CD14-positive monocyte (primary cell): ENCODE data around the gene DEK. TPM values are rescaled to one million over a fixed set of nuclear protein-coding genes. Genes with fewer than 3 reads are reported as not detected.

Source experiments
- DNase-seq, 3 donors: peaks; one replicate each; pipeline ENCODE4 v3.0.0-alpha.2; 2011 to 2022
- H2AFZ ChIP-seq: 2 replicates; pipeline ENCODE4 v1.6.0; 2012; ENCODE audit warnings: mild to moderate bottlenecking, low read depth, low read length, inconsistent platforms; ENCODE audit not compliant: insufficient read depth, poor library complexity, severe bottlenecking
- H3K27ac ChIP-seq, 2 donors: 1 replicate in 1 of 2; 2 replicates in 1 of 2; pipeline ENCODE4 v1.5.1; 2012 to 2013; ENCODE audit warnings: low read length in 2 of 2, control low read depth in 1 of 2, inconsistent platforms in 1 of 2, low read depth in 1 of 2, mild to moderate bottlenecking in 1 of 2
- H3K27me3 ChIP-seq, 2 donors: one replicate each; pipeline versions ENCODE4 v1.6.0 to v1.6.1; 2011 to 2013; ENCODE audit warnings: low read length in 2 of 2; ENCODE audit not compliant: control insufficient read depth in 2 of 2, insufficient read depth in 2 of 2
- H3K36me3 ChIP-seq, 2 donors: replicated peaks in 1 of 2; 1 replicate in 1 of 2; 2 replicates in 1 of 2; pipeline versions ENCODE4 v1.5.1 to v1.6.1; 2012 to 2013; ENCODE audit warnings: low read length in 2 of 2, control low read depth in 1 of 2, inconsistent platforms in 1 of 2, mild to moderate bottlenecking in 1 of 2; ENCODE audit not compliant: insufficient read depth in 2 of 2, control insufficient read depth in 1 of 2
- H3K4me1 ChIP-seq, 2 donors: 1 replicate in 1 of 2; 2 replicates in 1 of 2; pipeline versions ENCODE4 v1.5.1 to v1.6.1; 2012 to 2013; ENCODE audit warnings: low read length in 2 of 2, control low read depth in 1 of 2, inconsistent platforms in 1 of 2, mild to moderate bottlenecking in 1 of 2, moderate library complexity in 1 of 2; ENCODE audit not compliant: insufficient read depth in 2 of 2, control insufficient read depth in 1 of 2
- H3K4me2 ChIP-seq: replicated peaks from 2 replicates; pipeline ENCODE3; 2012; ENCODE audit warnings: low read length, moderate library complexity, mild to moderate bottlenecking; ENCODE audit not compliant: poor library complexity, severe bottlenecking; ENCODE audit errors: extremely low read depth
- H3K4me3 ChIP-seq, 3 experiments: fragments of 200-600 bp in 1 of 3; sonication (generic) in 1 of 3; replicated peaks in 1 of 3; 1 replicate in 2 of 3; 2 replicates in 1 of 3; pipeline ENCODE4 v1.5.1; 2011 to 2013; ENCODE audit warnings: low read length in 3 of 3, mild to moderate bottlenecking in 3 of 3, control low read depth in 2 of 3, low read depth in 2 of 3, inconsistent platforms in 1 of 3, moderate library complexity in 1 of 3
- H3K79me2 ChIP-seq: 2 replicates; pipeline ENCODE4 v1.6.0; 2012; ENCODE audit warnings: mild to moderate bottlenecking, control low read depth, inconsistent platforms, low read length, moderate library complexity; ENCODE audit not compliant: insufficient read depth
- H3K9ac ChIP-seq: 2 replicates; pipeline ENCODE4 v1.6.0; 2017; ENCODE audit warnings: low read length, mild to moderate bottlenecking; ENCODE audit not compliant: insufficient read depth, poor library complexity, severe bottlenecking
- H3K9me3 ChIP-seq, 2 donors: replicated peaks in 1 of 2; 1 replicate in 1 of 2; 2 replicates in 1 of 2; pipeline versions ENCODE4 v1.5.1 to v1.6.1; 2012 to 2013; ENCODE audit warnings: low read length in 2 of 2, control low read depth in 1 of 2; ENCODE audit not compliant: control insufficient read depth in 1 of 2, insufficient read depth in 1 of 2
- H4K20me1 ChIP-seq: 2 replicates; pipeline ENCODE4 v1.6.0; 2012; ENCODE audit warnings: mild to moderate bottlenecking, low read length, control low read depth, moderate library complexity; ENCODE audit not compliant: insufficient read depth
- H3K27ac Mint-ChIP-seq, 7 donors: one replicate each; pipeline ENCODE4 v1.8.0; 2020; ENCODE audit warnings: mild to moderate bottlenecking in 7 of 7, mixed read lengths in 7 of 7, moderate library complexity in 6 of 7, inconsistent platforms in 2 of 7
- H3K27me3 Mint-ChIP-seq, 3 donors: one replicate each; pipeline ENCODE4 v1.8.0; 2021 to 2022; ENCODE audit warnings: low read depth in 3 of 3, mild to moderate bottlenecking in 3 of 3, mixed read lengths in 3 of 3, moderate library complexity in 3 of 3, inconsistent platforms in 1 of 3
- H3K36me3 Mint-ChIP-seq, 2 donors: one replicate each; pipeline ENCODE4 v1.8.0; 2020; ENCODE audit warnings: mixed read lengths in 2 of 2, inconsistent platforms in 1 of 2, mild to moderate bottlenecking in 1 of 2
- H3K4me1 Mint-ChIP-seq: one replicate; pipeline ENCODE4 v1.8.0; 2020; ENCODE audit warnings: mild to moderate bottlenecking, mixed read lengths
- H3K4me3 Mint-ChIP-seq, 2 donors: one replicate each; pipeline ENCODE4 v1.8.0; 2020; ENCODE audit warnings: mild to moderate bottlenecking in 2 of 2, mixed read lengths in 2 of 2, moderate library complexity in 1 of 2
- H3K9me3 Mint-ChIP-seq, 7 donors: one replicate each; pipeline ENCODE4 v1.8.0; 2020 to 2022; ENCODE audit warnings: mixed read lengths in 7 of 7, mild to moderate bottlenecking in 6 of 7, moderate library complexity in 6 of 7, inconsistent platforms in 2 of 7
- WGBS: methylation state at CpG from one replicate; pipeline ENCODE4 v1.1.5; 2013; ENCODE audit warnings: missing lambda C conversion rate; ENCODE audit not compliant: insufficient coverage; 5-methylcytosine and 5-hydroxymethylcytosine counted together
- intact Hi-C, 2 donors: fragments of 100-400 bp; cut with micrococcal nuclease; formaldehyde crosslinking; loops; one replicate each; pipeline versions ENCODE4 v1.15.0 to v1.15.1; 2023
- polyA plus RNA-seq, 3 donors: library from polyadenylated mRNA; depleted of rRNA in 1 of 3; unstranded in 2 of 3; stranded (reverse) in 1 of 3; fragments of 300-500 nt in 2 of 3; fragments of >200 nt in 1 of 3; fragmentation: Illumina TruSeq in 2 of 3; gene quantifications; 1 replicate in 2 of 3; 2 replicates in 1 of 3; pipeline ENCODE4 v1.2.3, GENCODE V29; 2012 to 2021
- TF ChIP-seq, protein P1 (sequence below): fragments of 200-600 bp; IDR thresholded peaks from one replicate; pipeline ENCODE4 v1.8.0; 2022; ENCODE audit warnings: antibody characterized with exemption, mild to moderate bottlenecking

The DEK gene
- polyA plus RNA-seq, 3 donors: 32.3 to 63.9 (median 56.5) TPM

- Histone ChIP-seq H3K4me2 (peak overlapping the region; percentile 65), H3K36me3 (no peaks in the 10 kb centered on the region), H3K9ac (no peak overlapping the region), H2AFZ (peak overlapping the region; percentile 78), H3K79me2 (no peaks in the 10 kb centered on the region), H3K9me3 (peaks cover 0 to 17% of the 10 kb centered on the region in 2 donors), H3K4me3 (peak overlapping the region in 1 of 3 experiments; percentile 53), H3K27me3 (peaks cover 55 to 70% of the 10 kb centered on the region in 2 donors), H3K4me1 (peaks cover 10 to 11% of the 10 kb centered on the region in 2 donors), H3K27ac (no peak overlapping the region), H4K20me1 (no peaks in the 10 kb centered on the region)
- Mint-ChIP-seq H3K9me3 (peaks cover 0 to 9% (median 5%) of the 10 kb centered on the region in 7 donors), H3K27me3 (peaks cover 59 to 67% (median 63%) of the 10 kb centered on the region in 3 donors), H3K27ac (no peak overlapping the region), H3K4me1 (peaks cover 15% of the 10 kb centered on the region), H3K36me3 (peaks cover 0 to 3% of the 10 kb centered on the region in 2 donors), H3K4me3 (peak overlapping the region; percentile 44 to 82)
- DNase-seq: no peak
- TF ChIP-seq, protein P1, sequence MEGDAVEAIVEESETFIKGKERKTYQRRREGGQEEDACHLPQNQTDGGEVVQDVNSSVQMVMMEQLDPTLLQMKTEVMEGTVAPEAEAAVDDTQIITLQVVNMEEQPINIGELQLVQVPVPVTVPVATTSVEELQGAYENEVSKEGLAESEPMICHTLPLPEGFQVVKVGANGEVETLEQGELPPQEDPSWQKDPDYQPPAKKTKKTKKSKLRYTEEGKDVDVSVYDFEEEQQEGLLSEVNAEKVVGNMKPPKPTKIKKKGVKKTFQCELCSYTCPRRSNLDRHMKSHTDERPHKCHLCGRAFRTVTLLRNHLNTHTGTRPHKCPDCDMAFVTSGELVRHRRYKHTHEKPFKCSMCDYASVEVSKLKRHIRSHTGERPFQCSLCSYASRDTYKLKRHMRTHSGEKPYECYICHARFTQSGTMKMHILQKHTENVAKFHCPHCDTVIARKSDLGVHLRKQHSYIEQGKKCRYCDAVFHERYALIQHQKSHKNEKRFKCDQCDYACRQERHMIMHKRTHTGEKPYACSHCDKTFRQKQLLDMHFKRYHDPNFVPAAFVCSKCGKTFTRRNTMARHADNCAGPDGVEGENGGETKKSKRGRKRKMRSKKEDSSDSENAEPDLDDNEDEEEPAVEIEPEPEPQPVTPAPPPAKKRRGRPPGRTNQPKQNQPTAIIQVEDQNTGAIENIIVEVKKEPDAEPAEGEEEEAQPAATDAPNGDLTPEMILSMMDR: no peak
- intact Hi-C loops: no loop called here
- under 1% methylated on average over 56 of the region's 67 CpGs for WGBS
Measured at GRCh38 chr6:18277237-18278006, 13.1 kb upstream of the DEK start.

GRCh38 chr6:18276610-18277236 lies 12.4 kb upstream of the DEK start:
- H3K9me3 ChIP-seq: peaks cover 0 to 17% of the 10 kb centered on the region in 2 donors
- Mint-ChIP-seq H3K27me3 (peaks cover 58 to 66% (median 61%) of the 10 kb centered on the region in 3 donors), H3K4me1 (peaks cover 14% of the 10 kb centered on the region), H3K36me3 (peaks cover 0 to 3% of the 10 kb centered on the region in 2 donors), H3K4me3 (peak overlapping the region; percentile 44 to 82), H3K9me3 (peaks cover 0 to 9% (median 5%) of the 10 kb centered on the region in 7 donors), H3K27ac (no peak overlapping the region)
- H3K4me1 ChIP-seq: peaks cover 10 to 11% of the 10 kb centered on the region in 2 donors
- peak overlapping the region in 1 of 3 experiments; percentile 53 for H3K4me3 ChIP-seq
- H2AFZ ChIP-seq: peak overlapping the region; percentile 78
- intact Hi-C loops: no loop called here
- no peaks in the 10 kb centered on the region for H4K20me1 ChIP-seq
- H3K36me3 ChIP-seq: no peaks in the 10 kb centered on the region
- no peak overlapping the region for H3K27ac ChIP-seq
- peak overlapping the region; percentile 65 for H3K4me2 ChIP-seq
- H3K27me3 ChIP-seq: peaks cover 55 to 66% of the 10 kb centered on the region in 2 donors
- 31% methylated on average over 10 of the region's 12 CpGs for WGBS
- no peak overlapping the region for H3K9ac ChIP-seq
- TF ChIP-seq, protein P1: no peak
- H3K79me2 ChIP-seq: no peaks in the 10 kb centered on the region
- no peak for DNase-seq
